HG03520 (cell line): ENCODE measurements around the gene ASPG.

Experiments used
- ATAC-seq: cut with Tn5 transposase; IDR thresholded peaks from one replicate; pipeline ENCODE4 v1.9.1; 2021; ENCODE audit warnings: mild to moderate bottlenecking, moderate library complexity; ENCODE audit not compliant: unreplicated experiment

The ASPG gene

DNA sequence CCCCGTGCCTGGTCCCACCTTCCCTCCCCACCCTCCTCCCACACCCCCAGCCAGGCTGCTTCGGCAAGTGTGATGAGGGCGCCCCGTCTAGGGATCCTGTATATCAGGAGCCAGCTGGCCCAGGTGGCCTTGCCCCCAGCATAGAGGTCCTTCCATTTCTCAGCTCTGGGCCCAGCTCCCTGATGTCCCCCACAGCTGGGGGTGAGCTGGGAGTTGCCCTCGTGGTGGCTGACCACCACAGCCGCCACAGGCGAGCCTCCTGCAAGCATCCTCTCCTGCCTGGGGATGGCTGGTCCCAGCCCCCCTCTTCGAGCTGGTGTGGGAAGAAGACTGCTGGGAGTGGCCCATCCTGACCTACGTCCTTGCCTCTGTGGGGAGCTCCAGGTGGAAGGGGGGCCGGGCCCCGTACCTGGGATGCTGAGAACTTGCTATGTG, 7.4 kb downstream of the ASPG start:
- no peak for ATAC-seq

DNA sequence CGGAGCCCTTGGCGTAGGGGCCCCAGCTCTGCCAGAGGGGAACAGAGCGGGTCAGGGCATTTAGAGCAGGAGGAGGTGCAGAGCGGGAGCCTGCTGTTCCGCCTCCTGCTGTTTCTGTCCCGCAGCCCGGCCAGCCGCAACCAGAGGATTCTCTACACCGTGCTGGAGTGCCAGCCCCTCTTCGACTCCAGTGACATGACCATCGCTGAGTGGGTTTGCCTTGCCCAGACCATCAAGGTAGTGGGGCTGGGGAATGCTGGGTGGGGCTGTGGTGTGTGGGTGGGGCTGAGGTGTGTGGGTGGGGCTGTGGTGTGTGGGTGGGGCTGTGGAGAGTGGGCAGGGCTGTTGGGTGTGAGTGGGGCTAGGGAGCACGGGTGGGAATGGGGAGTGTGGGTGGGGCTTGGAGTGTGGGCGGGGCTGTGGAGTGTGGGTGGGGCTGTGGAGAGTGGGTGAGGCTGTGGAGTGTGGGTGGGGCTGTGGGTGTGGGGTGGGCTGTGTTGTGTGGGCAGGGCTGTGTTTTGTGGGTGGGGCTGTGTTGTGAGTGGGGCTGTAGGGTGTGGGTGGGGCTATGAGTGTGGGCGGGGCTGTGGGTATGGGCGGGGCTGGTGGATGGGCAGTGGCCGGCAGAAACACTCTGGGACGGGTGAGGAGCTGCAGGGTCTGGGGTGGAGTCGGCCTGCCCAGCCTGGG, 8.0 kb downstream of the ASPG start:
- no peak for ATAC-seq

DNA sequence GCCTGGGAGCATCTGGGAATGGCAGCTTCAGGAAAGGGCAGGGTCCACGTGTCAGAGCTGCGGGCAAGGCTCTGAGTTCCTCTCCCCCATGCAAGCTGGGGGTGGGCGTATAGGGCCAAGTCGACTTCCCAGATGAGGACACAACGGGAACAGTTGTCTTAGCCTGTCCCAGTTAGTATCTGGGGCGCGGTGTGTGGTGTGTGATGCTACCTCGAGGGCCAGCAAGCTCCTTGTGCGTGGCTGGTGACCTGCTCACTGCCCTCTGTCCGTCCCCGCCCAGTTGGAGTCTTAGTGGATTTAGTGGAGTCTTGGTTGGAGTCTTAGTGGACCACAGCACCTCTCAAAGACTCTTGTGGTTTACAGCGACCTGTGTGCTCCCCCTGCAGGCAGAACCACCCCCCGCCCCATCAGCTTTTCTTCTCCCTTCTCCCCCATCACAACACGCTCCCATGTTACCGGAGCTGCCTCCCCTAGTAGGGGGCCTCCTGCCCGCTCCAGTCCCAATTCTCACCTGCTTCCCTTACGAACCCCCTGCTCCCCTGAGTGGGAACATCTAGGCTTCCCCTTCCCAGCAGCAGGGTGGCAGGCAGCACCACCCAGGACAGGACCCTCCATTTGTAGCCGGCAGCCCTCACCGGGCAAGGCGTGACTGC, 8.7 kb downstream of the ASPG start:
- no peak for ATAC-seq

DNA sequence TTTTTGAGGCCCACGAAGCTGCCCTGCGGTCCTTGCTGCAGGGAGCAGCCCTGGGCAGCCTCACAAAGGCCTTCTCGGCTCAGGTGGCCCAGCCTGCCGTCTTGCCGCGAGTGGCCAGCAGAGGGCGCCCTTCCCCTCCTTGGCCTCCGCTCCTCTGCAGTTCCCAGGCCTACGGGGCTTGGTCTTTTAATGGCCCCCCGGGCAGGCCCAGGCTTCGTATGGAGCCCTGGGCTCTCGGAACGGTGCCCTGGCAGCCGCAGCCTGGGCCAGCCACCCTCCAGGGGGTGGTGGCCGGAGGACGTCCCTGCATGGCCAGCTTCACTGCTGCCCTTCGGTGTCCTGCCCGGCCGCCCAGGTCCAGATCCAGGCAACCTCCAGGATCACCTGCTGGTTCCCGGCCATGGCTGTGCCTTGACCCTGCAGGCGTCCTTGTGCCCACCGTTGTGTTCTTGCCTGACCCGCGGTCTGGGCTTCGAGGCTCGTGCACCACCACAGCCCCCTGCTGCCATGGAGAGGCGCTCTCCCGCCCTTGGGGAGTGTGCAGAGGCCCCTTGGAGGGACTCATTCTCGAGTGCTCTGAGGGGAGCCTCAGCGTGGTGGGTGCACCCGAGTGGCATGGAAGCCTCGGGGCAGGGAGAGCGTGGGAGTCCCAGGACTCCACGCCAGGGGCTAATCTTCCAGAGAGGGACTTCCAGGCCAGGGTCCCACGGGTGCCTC, 9.4 kb downstream of the ASPG start:
- no peak for ATAC-seq

DNA sequence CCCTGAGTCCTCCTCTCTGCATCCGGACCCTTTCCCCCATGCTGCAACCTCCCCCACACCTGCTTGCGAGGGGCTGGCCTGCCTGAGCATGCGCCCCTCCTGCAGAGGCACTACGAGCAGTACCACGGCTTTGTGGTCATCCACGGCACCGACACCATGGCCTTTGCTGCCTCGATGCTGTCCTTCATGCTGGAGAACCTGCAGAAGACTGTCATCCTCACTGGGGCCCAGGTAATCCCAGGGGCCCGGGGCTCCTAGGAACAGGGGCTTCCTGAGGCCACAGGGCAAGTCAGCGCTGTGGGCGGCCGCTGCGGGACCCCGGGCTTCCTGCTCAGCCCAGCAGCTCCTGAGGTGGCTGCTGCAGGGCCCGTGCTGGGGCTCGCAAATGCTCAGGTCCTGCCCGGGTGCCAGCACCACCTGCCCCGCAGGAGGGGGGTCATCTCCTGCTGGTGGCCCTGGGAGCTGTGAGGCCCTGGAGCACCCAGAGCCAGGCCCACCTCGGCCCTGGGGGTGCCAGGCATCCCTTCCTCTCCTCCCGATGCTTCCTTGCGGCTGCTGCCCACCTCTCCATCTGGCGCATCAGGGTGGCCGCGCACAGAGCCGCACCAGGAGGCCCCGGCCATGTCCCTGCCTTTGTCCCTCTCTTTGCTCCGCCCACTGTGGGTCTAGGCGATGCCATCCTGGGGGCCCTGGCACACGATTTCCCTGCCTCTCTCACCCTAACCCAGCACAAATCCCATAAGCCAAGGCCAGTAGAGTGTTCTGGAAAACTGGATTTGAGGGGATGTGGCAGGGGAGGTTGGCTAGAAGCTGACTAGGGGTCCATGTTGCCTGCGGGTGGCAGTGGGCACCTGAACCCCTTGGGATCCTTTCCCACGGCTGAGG, 10.2 kb downstream of the ASPG start:
- ATAC-seq: no peak

DNA sequence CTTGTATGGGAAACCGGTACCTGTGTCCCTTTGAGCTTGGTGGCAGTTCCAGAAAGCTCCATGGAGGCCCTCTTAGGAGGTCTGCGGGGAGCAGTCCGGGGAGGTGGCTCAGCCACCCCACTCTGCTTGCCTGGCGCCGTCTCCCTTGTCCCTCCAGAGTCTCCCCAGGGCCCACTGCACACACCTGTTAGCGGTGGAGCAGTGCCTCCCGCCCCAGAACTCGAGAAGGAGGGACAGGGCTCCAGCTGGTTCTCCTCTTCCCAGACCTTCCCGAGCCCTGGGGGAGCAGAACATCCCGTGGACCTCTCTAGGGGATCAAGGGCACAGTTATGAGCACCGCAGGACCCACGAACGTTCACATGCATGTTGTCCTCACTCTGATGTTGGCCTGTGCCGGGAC, 10.8 kb downstream of the ASPG start:
- ATAC-seq: no peak

DNA sequence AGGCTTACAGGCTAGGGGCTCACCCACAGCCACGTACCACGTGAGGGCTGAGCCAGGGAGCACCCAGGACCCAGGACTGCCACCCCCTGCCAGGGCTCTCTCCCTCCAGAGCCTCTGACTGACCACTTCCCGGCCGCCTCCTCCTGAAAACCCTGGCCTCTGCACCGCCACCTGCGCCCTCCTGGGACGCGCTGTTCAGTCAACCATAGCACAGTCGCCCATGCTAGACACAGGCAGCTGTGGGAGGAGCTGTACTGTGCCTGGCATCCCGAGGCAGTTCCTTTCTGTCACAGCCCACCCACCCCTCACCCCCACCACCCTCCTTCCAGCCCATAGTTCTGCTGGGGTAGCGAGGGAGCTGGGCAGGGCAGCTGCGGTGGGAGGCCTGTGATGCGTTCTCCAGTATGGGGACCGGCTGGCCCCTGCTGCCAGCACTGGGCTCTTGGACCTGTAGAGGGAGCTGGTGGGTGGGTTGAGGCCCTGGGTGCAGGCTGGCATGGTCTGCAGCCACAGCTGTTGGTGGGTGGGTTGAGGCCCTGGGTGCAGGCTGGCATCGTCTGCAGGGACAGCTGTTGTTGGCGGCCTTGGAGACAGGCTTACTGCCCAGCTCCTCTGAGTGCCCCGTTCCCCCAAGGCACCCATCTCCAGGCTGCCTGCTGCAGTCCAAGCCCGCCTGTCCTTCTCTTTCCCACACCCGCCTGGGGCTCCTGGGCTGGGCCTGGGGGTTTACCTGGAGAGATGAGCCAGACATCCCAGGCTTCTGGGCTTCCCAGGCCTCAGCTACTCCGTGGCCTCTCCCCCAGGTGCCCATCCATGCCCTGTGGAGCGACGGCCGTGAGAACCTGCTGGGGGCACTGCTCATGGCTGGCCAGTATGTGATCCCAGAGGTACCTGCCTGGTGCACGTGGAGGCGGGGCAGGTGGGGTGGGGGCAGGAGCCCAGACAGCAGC, 11.5 kb downstream of the ASPG start:
- no peak for ATAC-seq

DNA sequence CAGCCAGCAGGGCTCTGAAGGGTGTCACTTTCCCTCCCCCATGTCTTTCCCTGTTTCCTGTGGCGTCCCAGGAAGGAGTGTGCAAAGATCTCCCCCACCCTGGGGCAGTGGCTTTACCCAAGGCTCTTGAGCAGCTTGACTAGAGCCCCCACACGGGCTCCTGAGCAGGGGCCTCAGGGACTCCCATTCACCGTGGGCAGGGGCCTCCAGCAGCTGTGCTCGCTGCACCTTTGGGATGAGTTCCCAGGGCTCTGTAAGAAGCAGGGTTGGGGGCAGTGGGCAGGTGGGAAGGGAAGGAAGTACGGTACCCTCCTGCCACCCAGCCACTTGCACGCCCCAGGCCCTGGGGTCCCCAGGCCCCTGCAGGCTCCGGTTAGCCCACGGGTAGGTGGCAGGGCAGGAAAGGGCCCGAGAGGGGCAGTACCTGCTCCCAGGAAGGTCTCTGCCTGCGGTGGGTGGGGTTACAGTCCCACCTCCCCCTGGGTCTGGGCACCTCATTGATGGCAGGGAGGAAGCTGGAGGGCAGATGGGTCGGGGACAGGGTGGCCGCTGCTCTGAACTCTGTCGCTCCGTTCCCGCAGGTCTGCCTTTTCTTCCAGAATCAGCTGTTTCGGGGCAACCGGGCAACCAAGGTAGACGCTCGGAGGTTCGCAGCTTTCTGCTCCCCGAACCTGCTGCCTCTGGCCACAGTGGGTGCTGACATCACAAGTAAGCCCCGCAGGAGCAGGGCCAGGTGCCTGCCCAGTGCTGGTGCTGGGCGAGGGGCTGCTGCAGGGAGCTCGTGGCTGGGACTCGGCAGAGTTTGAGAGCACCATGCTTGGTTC, 13.0 kb downstream of the ASPG start:
- no peak for ATAC-seq

DNA sequence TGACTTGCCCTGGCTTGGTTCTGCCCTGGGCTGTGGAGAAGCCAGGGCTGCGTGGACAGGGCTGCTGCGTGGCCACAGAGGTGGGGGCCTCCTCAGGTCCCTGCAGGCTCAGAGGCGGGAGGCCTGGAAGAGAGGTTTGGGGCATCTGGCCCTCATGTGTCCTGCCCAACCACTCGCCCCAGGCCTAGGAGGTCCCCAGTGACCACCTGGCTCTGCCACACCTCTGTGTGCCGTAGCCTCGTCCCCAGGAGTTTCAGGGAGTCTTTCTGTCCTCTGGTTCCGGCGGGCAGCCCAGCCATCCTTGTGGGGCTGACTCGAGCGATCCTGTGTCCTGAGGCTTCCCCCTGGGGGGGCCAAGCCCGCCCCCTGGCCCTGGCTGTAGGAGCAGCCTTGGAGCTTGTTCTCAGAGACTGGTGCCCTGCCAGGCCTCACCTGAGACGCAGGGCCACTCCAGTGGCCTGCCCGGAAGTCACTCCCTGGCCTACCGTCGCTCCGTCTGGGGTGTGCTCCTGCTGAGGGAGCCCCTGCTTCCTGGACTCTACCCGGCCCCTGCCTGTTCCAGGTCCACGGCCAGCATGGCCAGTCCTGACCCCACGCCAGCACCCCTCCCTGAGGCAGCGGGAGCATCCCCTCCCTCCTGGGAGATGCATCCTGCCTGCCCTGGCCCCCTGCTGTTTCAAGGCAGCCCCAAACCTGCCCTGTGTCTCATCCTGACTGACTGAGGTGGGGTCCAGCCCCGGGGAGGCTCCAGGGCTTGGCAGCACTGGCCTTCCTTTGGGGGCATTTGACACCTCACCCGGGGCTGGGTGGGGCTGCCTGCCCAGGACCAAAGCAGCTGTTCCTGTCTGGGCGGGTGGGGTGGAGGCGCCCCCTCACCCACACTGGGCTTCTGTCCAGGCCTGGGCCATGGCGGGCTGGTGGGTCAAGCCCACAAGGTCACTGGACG, 13.9 kb downstream of the ASPG start:
- ATAC-seq: no peak

DNA sequence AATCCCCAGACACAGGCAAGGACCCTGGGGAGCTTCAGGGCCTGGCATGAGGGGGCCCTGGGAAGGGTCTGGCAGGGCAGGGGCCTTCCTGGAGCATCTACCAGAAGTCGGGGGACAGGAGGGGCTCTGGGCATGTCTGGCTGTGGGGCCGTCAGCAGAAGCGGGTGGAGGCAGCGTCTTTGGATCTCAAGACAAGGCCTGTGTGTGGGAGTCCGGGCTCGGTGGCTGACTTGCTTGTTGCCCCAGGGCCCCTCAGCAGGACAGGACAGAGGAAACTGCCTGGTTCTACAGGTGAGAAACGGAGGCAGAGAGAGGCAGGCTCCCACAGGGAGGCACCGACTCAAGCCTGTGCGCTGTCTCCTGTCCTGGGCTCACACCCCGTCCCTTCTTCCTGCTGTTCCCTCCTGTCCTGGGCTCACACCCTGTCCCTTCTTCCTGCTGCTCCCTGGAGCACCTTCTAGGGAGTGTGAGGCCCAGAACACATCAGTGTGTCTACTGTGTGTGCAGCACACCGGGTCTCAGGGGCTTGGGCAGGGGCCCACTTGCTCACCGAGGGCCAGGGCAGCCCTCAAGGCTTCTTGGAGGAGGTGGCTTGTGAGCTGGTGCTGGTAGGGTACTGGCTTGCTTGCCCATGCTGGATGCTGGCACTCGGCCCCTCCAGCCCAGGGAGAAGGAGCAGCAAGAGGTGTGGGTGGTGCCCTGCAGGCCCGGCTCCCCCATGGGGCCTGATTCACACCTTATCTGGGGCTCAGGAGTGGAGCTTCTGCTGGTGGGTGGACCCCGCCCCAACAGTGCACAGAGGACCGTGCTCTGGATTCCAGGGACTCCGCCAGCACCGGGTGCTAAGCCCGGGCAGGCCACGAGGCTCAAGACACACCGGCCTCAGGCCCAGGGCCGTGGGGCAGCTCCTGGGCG, 14.9 kb downstream of the ASPG start:
- ATAC-seq: no peak

DNA sequence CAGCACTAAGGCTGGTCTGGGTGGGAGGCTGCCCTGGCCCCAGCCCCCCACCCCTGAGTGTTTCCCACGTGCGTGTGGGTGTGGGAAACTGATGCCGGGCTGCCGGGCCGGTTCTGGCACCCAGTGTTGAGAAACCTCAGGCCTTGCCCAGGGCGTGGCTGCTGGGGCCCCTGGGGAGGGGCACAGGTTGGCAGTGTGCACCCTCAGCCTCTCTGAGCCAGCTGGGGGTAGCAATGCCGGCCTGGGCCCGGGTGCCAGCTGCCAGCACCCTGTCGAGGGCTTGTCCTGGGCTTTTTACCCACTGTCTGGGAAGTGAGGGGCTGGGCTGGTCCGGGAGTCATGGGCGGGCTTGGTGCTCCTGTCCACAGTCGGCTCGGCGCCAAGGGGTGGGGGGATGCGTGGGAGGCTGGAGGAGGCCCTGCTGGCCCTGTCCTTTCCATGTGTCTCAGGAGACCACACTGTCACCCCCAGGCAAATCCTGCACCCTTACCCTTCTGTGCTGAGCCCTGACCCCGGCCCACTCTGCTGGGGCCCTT, 15.7 kb downstream of the ASPG start:
- no peak for ATAC-seq

DNA sequence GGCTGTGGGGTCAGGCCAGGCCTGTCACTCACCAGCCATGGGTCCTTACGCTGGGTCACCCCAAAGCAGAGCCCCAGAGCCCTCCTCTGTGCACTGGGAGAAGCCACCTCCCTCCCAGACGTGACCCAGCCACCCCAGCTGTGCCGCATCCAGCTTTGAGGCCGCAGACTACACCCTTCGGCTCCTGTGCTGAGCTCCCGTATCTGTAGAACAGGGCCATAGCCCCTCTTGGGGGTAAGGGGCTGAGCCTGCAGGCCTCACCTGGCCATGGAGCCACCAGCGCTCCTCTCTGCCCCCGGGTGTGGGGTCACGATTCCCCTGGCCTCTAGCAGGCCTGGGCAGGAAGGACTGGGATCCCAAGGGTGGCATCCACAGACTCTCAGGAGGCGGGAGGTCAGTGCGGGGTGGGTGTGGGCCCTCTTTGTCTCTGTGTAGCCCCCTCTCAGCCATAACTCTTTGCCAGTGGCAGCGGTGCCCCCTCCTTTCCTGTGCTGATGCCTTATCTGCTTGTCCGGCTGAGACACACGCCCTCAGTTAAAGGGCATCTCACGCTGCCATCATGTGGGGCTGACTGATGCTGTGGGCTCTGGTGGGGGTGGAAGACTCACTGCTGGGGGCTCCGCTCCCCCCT, 16.3 kb downstream of the ASPG start:
- ATAC-seq: no peak

DNA sequence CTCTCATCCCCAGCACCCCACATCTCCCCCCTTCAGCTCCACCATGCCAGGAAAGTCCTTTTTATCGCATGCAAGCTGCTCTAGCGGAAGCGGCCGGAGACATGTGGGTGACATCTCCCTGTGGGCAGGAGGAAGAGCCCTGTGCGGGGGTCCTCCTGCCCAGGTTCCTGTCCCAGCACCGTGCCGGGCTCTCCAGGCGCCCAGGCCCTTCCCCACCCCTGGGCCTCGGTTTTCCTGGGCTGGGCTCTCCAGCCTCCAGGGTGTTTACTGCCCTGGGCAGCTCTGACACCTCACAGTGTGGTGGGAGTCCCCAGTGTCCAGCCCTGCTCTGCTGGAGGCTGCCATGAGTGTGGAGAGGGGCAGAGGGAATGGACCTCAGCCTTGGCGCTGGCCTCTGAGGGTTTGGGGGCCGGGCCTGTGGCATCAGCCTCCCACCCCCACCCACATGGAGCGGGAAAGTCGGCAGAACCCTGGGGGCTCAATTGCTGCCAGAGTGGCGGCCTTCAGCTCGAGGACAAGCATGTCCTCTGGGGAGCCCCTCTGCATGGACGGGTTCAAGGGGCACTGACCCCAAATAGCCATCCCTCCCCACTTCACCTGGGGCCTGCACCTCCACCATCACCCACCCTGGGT, 16.9 kb downstream of the ASPG start:
- ATAC-seq: no peak

DNA sequence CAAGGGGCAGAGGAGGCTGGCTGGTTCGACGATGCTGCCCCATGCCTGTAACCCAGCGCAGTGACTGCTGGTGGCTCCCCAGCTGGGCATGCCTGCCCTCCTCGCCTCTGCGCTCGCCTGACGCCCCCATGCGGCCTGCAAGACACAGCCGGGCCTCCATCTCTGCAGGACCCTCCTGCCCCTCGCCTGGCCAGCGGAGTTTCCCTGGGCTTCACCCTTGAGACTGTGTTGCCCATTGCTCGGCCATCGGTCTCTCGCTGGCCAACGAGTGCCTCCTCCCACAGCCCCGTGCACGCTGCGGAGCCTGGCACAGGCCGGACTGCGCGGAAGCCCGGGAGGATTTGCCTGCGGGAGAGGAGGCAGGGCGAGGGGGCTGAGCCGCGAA, 17.6 kb downstream of the ASPG start:
- ATAC-seq: no peak

DNA sequence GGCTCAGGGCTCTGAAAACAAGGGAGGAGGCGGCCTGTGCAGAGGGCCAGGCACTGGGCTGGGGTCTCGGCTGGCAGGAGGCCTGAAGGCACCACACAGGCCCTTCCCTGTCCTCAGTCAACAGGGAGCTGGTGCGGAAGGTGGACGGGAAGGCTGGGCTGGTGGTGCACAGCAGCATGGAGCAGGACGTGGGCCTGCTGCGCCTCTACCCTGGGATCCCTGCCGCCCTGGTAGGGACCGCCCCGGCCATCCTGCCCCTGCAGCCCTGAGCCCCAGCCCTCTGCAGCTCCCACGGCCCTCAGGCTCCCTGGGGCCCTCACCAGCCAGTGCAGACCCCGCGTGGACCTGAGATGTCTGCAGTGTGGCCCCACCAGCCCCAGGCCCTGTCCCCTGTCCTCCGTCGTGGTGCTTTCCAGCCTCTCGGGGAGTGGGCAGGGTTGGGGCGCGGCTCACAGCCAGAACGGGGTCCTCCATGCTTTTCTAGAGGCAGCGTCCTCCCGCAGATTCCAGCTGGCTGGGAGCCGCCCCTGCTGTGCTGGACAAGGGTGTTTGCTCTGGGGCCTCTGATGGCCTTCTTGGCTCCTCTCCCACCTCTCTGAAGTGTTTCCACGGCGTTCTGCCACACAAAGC, 18.1 kb downstream of the ASPG start:
- ATAC-seq: no peak
